ENCODE results near the gene ZNF786.
A peak's percentile ranks its signal among the peaks of the same experiment; 100 is the strongest.

- TF ChIP-seq CTCF (IDR thresholded peaks at IDR 0.05 in 2 of 3, conservative IDR thresholded peaks at IDR 0.05 in 1 of 3; ENCODE audit: insufficient read depth in 2 of 3, low read depth in 1 of 3, low read length in 3 of 3) (peak in 2 of 3 experiments; percentile 28 to 52; a peak in 3 of 6 replicates), ARID3A (IDR thresholded peaks at IDR 0.05; ENCODE audit: borderline replicate concordance, low read depth, low read length) (no peak), YY1 (IDR thresholded peaks at IDR 0.05; ENCODE audit: borderline replicate concordance in 1 of 3, control insufficient read depth in 1 of 3, extremely low read depth in 1 of 3, insufficient read depth in 3 of 3, insufficient read length in 1 of 3, insufficient replicate concordance in 2 of 3, low read depth in 1 of 3, low read length in 2 of 3) (peak in 2 of 3 experiments; percentile 58 to 74), PHF8 (IDR thresholded peaks at IDR 0.05; ENCODE audit: borderline replicate concordance, low read length) (peak; percentile 93), PTBP1 (IDR thresholded peaks at IDR 0.05; ENCODE audit: low read depth, low read length) (no peak), PKNOX1 (IDR thresholded peaks at IDR 0.05) (peak; percentile 97), MAZ (CRISPR knock-in tag; conservative IDR thresholded peaks at IDR 0.05 in 1 of 2, IDR thresholded peaks at IDR 0.05 in 1 of 2) (peak; percentile 81 to 91), SNIP1 (IDR thresholded peaks at IDR 0.05; ENCODE audit: low read depth) (no peak)
Observed at GRCh38 chr7:149028346-149029109, 62.0 kb downstream of the ZNF786 start, which contains the start of gene PDIA4.
